GDM1 (cell line): ENCODE measurements around the gene CHURC1.

ENCODE experiments used
- DNase-seq: peaks from one replicate; lab custom pipeline; 2025; lab: John Stamatoyannopoulos, UW

CHURC1 gene

GRCh38 chr14:64938972-64939816 lies 24.9 kb downstream of the CHURC1 start:
- no peak for DNase-seq

- DNase-seq, result no peak
Observed at GRCh38 chr14:64939817-64940190, 25.5 kb downstream of the CHURC1 start.

- no peak for DNase-seq
Observed at GRCh38 chr14:64940336-64940910, 26.2 kb downstream of the CHURC1 start.

- no peak for DNase-seq
Observed at GRCh38 chr14:64942531-64943111, 28.4 kb downstream of the CHURC1 start, which contains the start of gene GPX2. Gene GPX2 (minus strand): TSS chr14:64942745. CDS start chr14:64942726, 19 bp downstream.

- DNase-seq, result peak; percentile 7
Observed at GRCh38 chr14:64943556-64943955, 29.3 kb downstream of the CHURC1 start.

- no peak for DNase-seq
Observed at GRCh38 chr14:64944041-64944440, 29.8 kb downstream of the CHURC1 start.

- DNase-seq, result no peak
Observed at GRCh38 chr14:64944861-64945260, 30.6 kb downstream of the CHURC1 start.

- DNase-seq, result no peak
Observed at GRCh38 chr14:64945431-64946178, 31.4 kb downstream of the CHURC1 start.

- DNase-seq, result no peak
Observed at GRCh38 chr14:64946310-64947045, 32.2 kb downstream of the CHURC1 start.

- DNase-seq, result no peak
Observed at GRCh38 chr14:64947710-64948611, 33.7 kb downstream of the CHURC1 start.

GRCh38 chr14:64948612-64949210 lies 34.5 kb downstream of the CHURC1 start:
- no peak for DNase-seq

GRCh38 chr14:64950889-64951288 lies 36.6 kb downstream of the CHURC1 start:
- DNase-seq, result no peak

- DNase-seq, result no peak
Observed at GRCh38 chr14:64951291-64951690, 37.0 kb downstream of the CHURC1 start.

GRCh38 chr14:64951724-64952123 lies 37.5 kb downstream of the CHURC1 start:
- no peak for DNase-seq

GRCh38 chr14:64952598-64953309 lies 38.5 kb downstream of the CHURC1 start:
- no peak for DNase-seq

- no peak for DNase-seq
Observed at GRCh38 chr14:64953310-64953654, 39.0 kb downstream of the CHURC1 start.

GRCh38 chr14:64953661-64954060 lies 39.4 kb downstream of the CHURC1 start:
- DNase-seq, result no peak

GRCh38 chr14:64954491-64955240 lies 40.4 kb downstream of the CHURC1 start:
- DNase-seq, result no peak

- DNase-seq, result no peak
Observed at GRCh38 chr14:64955297-64955696, 41.0 kb downstream of the CHURC1 start.
